Naive thymus-derived CD4-positive, alpha-beta T cell (primary cell): ENCODE measurements around the gene TRAPPC3. TPM values are rescaled to one million over a fixed set of nuclear protein-coding genes. Genes with fewer than 3 reads are reported as not detected.
A peak's percentile ranks its signal among the peaks of the same experiment; 100 is the strongest.

Experiments used
- ATAC-seq: fragments of 150-1000 bp; cut with Tn5 transposase; 2 replicates; pipeline ENCODE4 v1.10.0; 2021; ENCODE audit warnings: mild to moderate bottlenecking, moderate library complexity
- CTCF ChIA-PET: fragments of 350-600 bp; sonication (Branson Sonifier 250); formaldehyde crosslinking; loops from one replicate; lab custom pipeline; 2021; ENCODE audit warnings: antibody characterized with exemption; lab: Charles Lee
- POLR2A ChIA-PET: fragments of 350-600 bp; sonication (Branson Sonifier 250); formaldehyde crosslinking; loops from one replicate; lab custom pipeline; 2021; ENCODE audit warnings: antibody characterized with exemption, inconsistent platforms; lab: Charles Lee
- DNase-seq, 9 donors: peaks; one replicate each; pipeline versions ENCODE4 v3.0.0 to v3.0.0-alpha.2; 2020 to 2022; ENCODE audit warnings: mixed read lengths in 1 of 9
- H3K27ac ChIP-seq: one replicate; pipeline ENCODE4 v1.7.0; 2013; ENCODE audit warnings: mild to moderate bottlenecking, low read depth, low read length, moderate library complexity
- H3K27me3 ChIP-seq, 2 donors: one replicate each; pipeline ENCODE4 v1.7.0; 2013; ENCODE audit warnings: low read length in 2 of 2, mild to moderate bottlenecking in 2 of 2, moderate library complexity in 2 of 2; ENCODE audit not compliant: control insufficient read depth in 2 of 2, insufficient read depth in 2 of 2
- H3K36me3 ChIP-seq, 3 experiments: 1 replicate in 2 of 3; 2 replicates in 1 of 3; pipeline ENCODE4 v1.7.0; 2013; ENCODE audit warnings: low read length in 3 of 3, mild to moderate bottlenecking in 3 of 3, moderate library complexity in 1 of 3; ENCODE audit not compliant: insufficient read depth in 3 of 3, control insufficient read depth in 2 of 3
- H3K4me1 ChIP-seq, 2 donors: one replicate each; pipeline ENCODE4 v1.7.0; 2013; ENCODE audit warnings: low read length in 2 of 2, mild to moderate bottlenecking in 2 of 2, moderate library complexity in 1 of 2; ENCODE audit not compliant: control insufficient read depth in 2 of 2, insufficient read depth in 2 of 2
- H3K4me3 ChIP-seq: 2 replicates; pipeline ENCODE4 v1.7.0; 2013; ENCODE audit warnings: mild to moderate bottlenecking, low read length
- H3K9me3 ChIP-seq, 3 experiments: 1 replicate in 2 of 3; 2 replicates in 1 of 3; pipeline ENCODE4 v1.7.0; 2013; ENCODE audit warnings: low read length in 3 of 3; ENCODE audit not compliant: control insufficient read depth in 2 of 3
- H3K27ac Mint-ChIP-seq, 9 donors: one replicate each; pipeline ENCODE4 v1.8.0; 2020 to 2022; ENCODE audit warnings: mixed read lengths in 9 of 9, mild to moderate bottlenecking in 8 of 9, moderate library complexity in 5 of 9, inconsistent platforms in 2 of 9
- H3K27me3 Mint-ChIP-seq, 5 donors: one replicate each; pipeline ENCODE4 v1.8.0; 2021 to 2022; ENCODE audit warnings: mixed read lengths in 5 of 5, mild to moderate bottlenecking in 1 of 5
- H3K36me3 Mint-ChIP-seq, 5 donors: one replicate each; pipeline ENCODE4 v1.8.0; 2020 to 2022; ENCODE audit warnings: mixed read lengths in 5 of 5, mild to moderate bottlenecking in 3 of 5, inconsistent platforms in 1 of 5
- H3K4me1 Mint-ChIP-seq, 7 donors: one replicate each; pipeline ENCODE4 v1.8.0; 2020 to 2022; ENCODE audit warnings: mixed read lengths in 7 of 7, mild to moderate bottlenecking in 3 of 7, inconsistent platforms in 1 of 7
- H3K4me3 Mint-ChIP-seq, 10 donors: one replicate each; pipeline ENCODE4 v1.8.0; 2020 to 2022; ENCODE audit warnings: mild to moderate bottlenecking in 10 of 10, mixed read lengths in 10 of 10, moderate library complexity in 6 of 10, inconsistent platforms in 2 of 10
- H3K9me3 Mint-ChIP-seq, 11 donors: one replicate each; pipeline ENCODE4 v1.8.0; 2020 to 2022; ENCODE audit warnings: mixed read lengths in 11 of 11, mild to moderate bottlenecking in 4 of 11, inconsistent platforms in 1 of 11, moderate library complexity in 1 of 11
- intact Hi-C, 2 donors: fragments of 100-400 bp; cut with micrococcal nuclease; formaldehyde crosslinking; loops; one replicate each; pipeline ENCODE4 v1.15.1; 2023
- polyA plus RNA-seq, 2 donors: library from polyadenylated mRNA; unstranded; fragments of 300-500 nt; fragmentation: Illumina TruSeq; gene quantifications; one replicate each; pipeline ENCODE4 v1.2.3, GENCODE V29; 2021
- total RNA-seq, 6 experiments: library from RNA in 5 of 6; stranded (reverse) in 5 of 6; gene quantifications; 1 replicate in 5 of 6; 2 replicates in 1 of 6; pipeline ENCODE4 v1.2.3 and lab custom pipeline; 2021 to 2026

The TRAPPC3 gene
- total and polyA plus RNA-seq, 7 experiments from 2014 or later = 32.1 to 110 (median 49.0) TPM

GRCh38 chr1:36132029-36132428 lies 17.3 kb downstream of the TRAPPC3 start:
- no peaks in the 10 kb centered on the region for H3K4me1 ChIP-seq
- H3K4me3 Mint-ChIP-seq = no peak overlapping the region
- no peak overlapping the region for H3K4me3 ChIP-seq
- H3K36me3 Mint-ChIP-seq = peaks cover 0 to 10% (median 0%) of the 10 kb centered on the region in 5 donors
- peaks cover under 1 to 15% (median 4%) of the 10 kb centered on the region in 3 experiments for H3K36me3 ChIP-seq
- DNase-seq = no peak
- H3K9me3 ChIP-seq = no peaks in the 10 kb centered on the region
- H3K27ac Mint-ChIP-seq = no peak overlapping the region
- H3K27ac ChIP-seq = no peak overlapping the region
- no peak for ATAC-seq
- intact Hi-C loops = no loop called here
- CTCF ChIA-PET = interaction anchor here (0.8 to 6.1 kb wide), 5 partner anchors 16 to 56 kb away, joined by 3 to 77 read pairs (median 9); no protein-coding TSS in a partner anchor
- H3K9me3 Mint-ChIP-seq = no peaks in the 10 kb centered on the region
- H3K27me3 Mint-ChIP-seq = no peaks in the 10 kb centered on the region
- POLR2A ChIA-PET = no interaction called here
- H3K4me1 Mint-ChIP-seq = peaks cover 0 to 10% (median 7%) of the 10 kb centered on the region in 7 donors
- no peaks in the 10 kb centered on the region for H3K27me3 ChIP-seq

DNA sequence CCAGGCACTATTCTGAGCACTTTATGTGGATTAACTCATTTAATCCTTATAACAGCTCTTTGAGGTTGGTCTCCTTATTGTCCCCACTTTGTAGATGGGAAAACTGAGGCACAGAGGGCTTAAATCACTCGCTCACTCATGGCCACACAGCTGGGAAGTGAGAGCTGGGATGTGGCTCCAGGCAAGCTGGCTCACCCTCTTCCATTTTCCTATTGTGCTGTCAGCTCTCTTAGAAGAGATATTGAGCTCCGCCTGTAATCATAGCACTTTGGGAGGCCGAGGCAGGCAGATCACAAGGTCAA lies 20.4 kb downstream of the TRAPPC3 start:
- H3K27ac ChIP-seq = no peak overlapping the region
- Mint-ChIP-seq H3K9me3 (no peaks in the 10 kb centered on the region), H3K27me3 (peaks cover 14 to 21% (median 17%) of the 10 kb centered on the region in 5 donors), H3K4me3 (no peak overlapping the region), H3K4me1 (peaks cover 9 to 17% (median 16%) of the 10 kb centered on the region in 7 donors), H3K27ac (no peak overlapping the region), H3K36me3 (no peaks in the 10 kb centered on the region)
- ATAC-seq (no peak), DNase-seq (no peak)
- no peaks in the 10 kb centered on the region for H3K9me3 ChIP-seq
- peaks cover 0 to 6% of the 10 kb centered on the region in 2 donors for H3K4me1 ChIP-seq
- POLR2A ChIA-PET = no interaction called here
- peaks cover 0 to 3% of the 10 kb centered on the region in 2 donors for H3K27me3 ChIP-seq
- H3K36me3 ChIP-seq = no peaks in the 10 kb centered on the region
- CTCF ChIA-PET = interaction anchor here (0.5 kb wide), 1 partner anchor 16 kb away, joined by 6 read pairs; no protein-coding TSS in a partner anchor
- no peak overlapping the region for H3K4me3 ChIP-seq
- intact Hi-C loops = no loop called here

- no peaks in the 10 kb centered on the region for H3K36me3 ChIP-seq
- Mint-ChIP-seq H3K36me3 (no peaks in the 10 kb centered on the region), H3K9me3 (no peaks in the 10 kb centered on the region), H3K4me1 (peaks cover 11 to 21% (median 19%) of the 10 kb centered on the region in 7 donors), H3K27ac (no peak overlapping the region), H3K27me3 (peaks cover 19 to 26% (median 22%) of the 10 kb centered on the region in 5 donors), H3K4me3 (peak overlapping the region in 1 of 10 donors; percentile 63)
- CTCF ChIA-PET = interaction anchor here (0.5 kb wide), 1 partner anchor 16 kb away, joined by 6 read pairs; no protein-coding TSS in a partner anchor
- DNase-seq (no peak), ATAC-seq (no peak)
- H3K27ac ChIP-seq = no peak overlapping the region
- peaks cover 0 to 3% of the 10 kb centered on the region in 2 donors for H3K27me3 ChIP-seq
- intact Hi-C loops = no loop called here
- POLR2A ChIA-PET = no interaction called here
- peaks cover 0 to 9% of the 10 kb centered on the region in 2 donors for H3K4me1 ChIP-seq
- no peaks in the 10 kb centered on the region for H3K9me3 ChIP-seq
- no peak overlapping the region for H3K4me3 ChIP-seq
Measured at GRCh38 chr1:36128126-36128904, 21.0 kb downstream of the TRAPPC3 start.

- intact Hi-C loops = no loop called here
- H3K4me1 Mint-ChIP-seq = peaks cover 16 to 30% (median 23%) of the 10 kb centered on the region in 7 donors
- H3K9me3 Mint-ChIP-seq = peaks cover 0 to 1% (median 0%) of the 10 kb centered on the region in 11 donors
- H3K4me1 ChIP-seq = peaks cover 0 to 15% of the 10 kb centered on the region in 2 donors
- peaks cover 31 to 40% (median 36%) of the 10 kb centered on the region in 5 donors for H3K27me3 Mint-ChIP-seq
- no peaks in the 10 kb centered on the region for H3K9me3 ChIP-seq
- H3K36me3 Mint-ChIP-seq = no peaks in the 10 kb centered on the region
- no peak overlapping the region for H3K4me3 ChIP-seq
- H3K36me3 ChIP-seq = no peaks in the 10 kb centered on the region
- ChIA-PET CTCF (interaction anchor here (0.6 kb wide), 2 partner anchors 119 to 1387 kb away, joined by 3 read pairs; no protein-coding TSS in a partner anchor), POLR2A (interaction anchor here (0.7 kb wide), 1 partner anchor 13 kb away, joined by 3 read pairs; no protein-coding TSS in a partner anchor)
- DNase-seq = no peak
- H3K27ac Mint-ChIP-seq = peak overlapping the region in 1 of 9 donors; percentile 35
- H3K27me3 ChIP-seq = peaks cover 0 to 9% of the 10 kb centered on the region in 2 donors
- H3K27ac ChIP-seq = no peak overlapping the region
- ATAC-seq = no peak
- H3K4me3 Mint-ChIP-seq = no peak overlapping the region
Measured at GRCh38 chr1:36126797-36127500, 22.3 kb downstream of the TRAPPC3 start.

- H3K27ac Mint-ChIP-seq = peak overlapping the region in 2 of 9 donors; percentile 10 to 65
- no peak overlapping the region for H3K4me3 ChIP-seq
- H3K36me3 ChIP-seq = no peaks in the 10 kb centered on the region
- H3K4me3 Mint-ChIP-seq = peak overlapping the region in 9 of 10 donors; percentile 6 to 72 (median 36)
- DNase-seq = no peak
- no peaks in the 10 kb centered on the region for H3K36me3 Mint-ChIP-seq
- H3K9me3 Mint-ChIP-seq = peaks cover 0 to 1% (median 0%) of the 10 kb centered on the region in 11 donors
- intact Hi-C loops = no loop called here
- peaks cover 34 to 43% (median 40%) of the 10 kb centered on the region in 5 donors for H3K27me3 Mint-ChIP-seq
- CTCF ChIA-PET = interaction anchor here (0.6 kb wide), 2 partner anchors 120 to 1387 kb away, joined by 3 read pairs; no protein-coding TSS in a partner anchor
- H3K4me1 Mint-ChIP-seq = peaks cover 16 to 30% (median 23%) of the 10 kb centered on the region in 7 donors
- no peaks in the 10 kb centered on the region for H3K9me3 ChIP-seq
- POLR2A ChIA-PET = no interaction called here
- ATAC-seq = no peak
- peaks cover 0 to 15% of the 10 kb centered on the region in 2 donors for H3K4me1 ChIP-seq
- peaks cover 0 to 11% of the 10 kb centered on the region in 2 donors for H3K27me3 ChIP-seq
- H3K27ac ChIP-seq = no peak overlapping the region
Measured at GRCh38 chr1:36126005-36126716, 23.1 kb downstream of the TRAPPC3 start.
